ENCODE measurements around the gene PRDM5. TPM values are rescaled to one million over a fixed set of nuclear protein-coding genes. Genes with fewer than 3 reads are reported as not detected.

Gene PRDM5
- total RNA-seq, 5 donors from 2014 or later (not counting 1 experiment from before 2014, with no cell fraction given), result 0.47 to 1.4 (median 0.86) TPM; not detected in 1

DNA sequence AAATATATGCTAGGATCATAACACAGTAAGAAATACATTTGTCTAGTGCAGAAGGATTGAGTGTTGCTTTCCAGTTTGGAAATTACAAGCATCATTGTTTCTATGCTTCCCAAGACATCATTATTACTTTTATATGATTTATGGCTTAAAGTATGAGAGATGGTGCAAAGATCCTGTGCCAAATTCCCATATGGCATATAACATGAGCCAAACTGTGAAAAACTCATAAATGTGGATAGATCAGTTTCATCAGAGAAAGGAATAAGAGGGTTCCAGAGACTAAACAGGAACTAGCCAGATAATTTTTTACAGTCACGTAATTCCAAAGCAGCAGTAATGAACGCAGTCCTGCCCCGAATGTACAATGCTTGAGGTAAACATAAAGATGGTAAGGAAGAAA is 126.3 kb downstream of the PRDM5 start:
- no peak overlapping the region for H3K27ac Mint-ChIP-seq
- POLR2A ChIA-PET, result no interaction called here

DNA sequence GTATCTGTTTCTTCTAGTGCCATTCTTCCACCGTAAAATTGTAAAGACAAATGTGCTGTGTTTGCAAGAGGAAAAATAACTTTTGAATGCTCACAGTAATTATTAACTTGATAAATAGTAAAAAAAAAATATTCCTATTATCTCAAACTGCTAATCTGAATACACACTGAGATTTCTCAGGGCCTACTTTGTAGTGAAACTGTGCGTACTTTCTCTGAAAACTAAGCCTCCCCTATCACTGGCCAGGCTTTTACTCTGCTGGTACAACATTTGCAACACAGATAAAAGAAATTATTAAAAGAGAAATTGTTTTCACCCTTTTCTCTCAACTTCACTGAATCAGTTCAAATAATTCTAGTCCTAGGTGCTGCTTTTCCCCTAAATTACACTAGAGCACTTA is 137.3 kb downstream of the PRDM5 start:
- H3K36me3 Mint-ChIP-seq, result no peaks in the 10 kb centered on the region
- DNase-seq, result no peak
- no peak for ATAC-seq (replicated peaks in 1 of 4)
- Histone ChIP-seq H3K9me3 (no peaks in the 10 kb centered on the region), H3K27me3 (replicated peaks in 1 of 2; ENCODE audit: control insufficient read depth in 2 of 2, extremely low read depth in 1 of 2, insufficient read depth in 2 of 2, low read length in 1 of 2) (no peaks in the 10 kb centered on the region), H3K36me3 (ENCODE audit: control insufficient read depth in 2 of 2, extremely low read depth in 1 of 2, insufficient read depth in 1 of 2, low read length in 1 of 2) (no peaks in the 10 kb centered on the region), H3K27ac (ENCODE audit: low read length) (no peak overlapping the region), H3K4me3 (ENCODE audit: control insufficient read depth in 1 of 2, extremely low read depth in 1 of 2, low read length in 1 of 2) (no peak overlapping the region), H3K4me1 (ENCODE audit: control insufficient read depth in 1 of 2, extremely low read depth in 1 of 2, insufficient read depth in 2 of 2, low read length in 2 of 2) (no peaks in the 10 kb centered on the region)
- H3K27ac Mint-ChIP-seq, result no peak overlapping the region
- H3K9me3 Mint-ChIP-seq, result no peaks in the 10 kb centered on the region
- H3K4me1 Mint-ChIP-seq, result peaks cover 0 to 7% (median 2%) of the 10 kb centered on the region in 3 donors
- no peak overlapping the region for H3K4me3 Mint-ChIP-seq
- ChIA-PET CTCF (no interaction called here), POLR2A (no interaction called here)
- no CpG with 5 or more reads among the region's 2 CpGs for WGBS (ENCODE audit: insufficient coverage)
- peaks cover 3 to 5% of the 10 kb centered on the region in 2 donors for H3K27me3 Mint-ChIP-seq

More for the DNA sequence above, 126.3 kb downstream of the PRDM5 start:
- Histone ChIP-seq H3K4me3 (ENCODE audit: control insufficient read depth in 1 of 2, extremely low read depth in 1 of 2, low read length in 1 of 2) (no peak overlapping the region), H3K9me3 (no peaks in the 10 kb centered on the region), H3K27ac (ENCODE audit: low read length) (no peak overlapping the region), H3K36me3 (ENCODE audit: control insufficient read depth in 2 of 2, extremely low read depth in 1 of 2, insufficient read depth in 1 of 2, low read length in 1 of 2) (no peaks in the 10 kb centered on the region), H3K27me3 (replicated peaks in 1 of 2; ENCODE audit: control insufficient read depth in 2 of 2, extremely low read depth in 1 of 2, insufficient read depth in 2 of 2, low read length in 1 of 2) (no peaks in the 10 kb centered on the region), H3K4me1 (ENCODE audit: control insufficient read depth in 1 of 2, extremely low read depth in 1 of 2, insufficient read depth in 2 of 2, low read length in 2 of 2) (peaks cover 2 to 3% of the 10 kb centered on the region in 2 experiments)
- ATAC-seq (replicated peaks in 1 of 4), result no peak
- DNase-seq, result no peak
- H3K27me3 Mint-ChIP-seq, result no peaks in the 10 kb centered on the region
- WGBS (ENCODE audit: insufficient coverage), result no CpG with 5 or more reads among the region's 3 CpGs
- H3K4me3 Mint-ChIP-seq, result no peak overlapping the region
- H3K4me1 Mint-ChIP-seq, result peaks cover 9 to 16% (median 13%) of the 10 kb centered on the region in 3 donors
- peaks cover 0 to 3% (median 0%) of the 10 kb centered on the region in 3 donors for H3K9me3 Mint-ChIP-seq
- CTCF ChIA-PET, result no interaction called here
- H3K36me3 Mint-ChIP-seq, result no peaks in the 10 kb centered on the region

DNA sequence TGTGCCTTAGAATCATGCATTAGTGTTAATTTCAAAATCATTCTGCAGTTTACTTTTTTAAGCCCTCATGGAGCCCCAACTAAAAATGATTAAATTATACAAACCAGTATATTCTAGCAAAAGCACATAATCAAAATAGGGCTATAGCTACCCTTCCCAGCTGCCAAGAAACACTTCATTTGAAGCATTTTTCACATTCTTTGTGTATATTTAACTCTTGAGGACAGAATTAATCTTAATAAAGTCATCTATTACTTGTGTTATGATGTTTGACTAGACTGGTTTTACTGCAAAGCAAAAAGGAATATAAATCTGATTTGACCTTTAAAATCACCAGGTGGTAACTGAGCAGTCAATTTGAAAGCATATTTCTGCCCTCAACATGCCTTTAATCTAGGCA is 145.1 kb downstream of the PRDM5 start:
- no peaks in the 10 kb centered on the region for H3K36me3 ChIP-seq (ENCODE audit: control insufficient read depth in 2 of 2, extremely low read depth in 1 of 2, insufficient read depth in 1 of 2, low read length in 1 of 2)
- DNase-seq (no peak), ATAC-seq (replicated peaks in 1 of 4) (no peak)
- no peak overlapping the region for H3K27ac Mint-ChIP-seq
- no peaks in the 10 kb centered on the region for H3K4me1 ChIP-seq (ENCODE audit: control insufficient read depth in 1 of 2, extremely low read depth in 1 of 2, insufficient read depth in 2 of 2, low read length in 2 of 2)
- ChIA-PET CTCF (no interaction called here), POLR2A (no interaction called here)
- H3K9me3 ChIP-seq, result no peaks in the 10 kb centered on the region
- H3K36me3 Mint-ChIP-seq, result no peaks in the 10 kb centered on the region
- H3K4me3 Mint-ChIP-seq, result no peak overlapping the region
- no peak overlapping the region for H3K27ac ChIP-seq (ENCODE audit: low read length)
- H3K27me3 Mint-ChIP-seq, result no peaks in the 10 kb centered on the region
- no peaks in the 10 kb centered on the region for H3K4me1 Mint-ChIP-seq
- H3K9me3 Mint-ChIP-seq, result no peaks in the 10 kb centered on the region
- H3K27me3 ChIP-seq (replicated peaks in 1 of 2; ENCODE audit: control insufficient read depth in 2 of 2, extremely low read depth in 1 of 2, insufficient read depth in 2 of 2, low read length in 1 of 2), result no peaks in the 10 kb centered on the region
- no peak overlapping the region for H3K4me3 ChIP-seq (ENCODE audit: control insufficient read depth in 1 of 2, extremely low read depth in 1 of 2, low read length in 1 of 2)

DNA sequence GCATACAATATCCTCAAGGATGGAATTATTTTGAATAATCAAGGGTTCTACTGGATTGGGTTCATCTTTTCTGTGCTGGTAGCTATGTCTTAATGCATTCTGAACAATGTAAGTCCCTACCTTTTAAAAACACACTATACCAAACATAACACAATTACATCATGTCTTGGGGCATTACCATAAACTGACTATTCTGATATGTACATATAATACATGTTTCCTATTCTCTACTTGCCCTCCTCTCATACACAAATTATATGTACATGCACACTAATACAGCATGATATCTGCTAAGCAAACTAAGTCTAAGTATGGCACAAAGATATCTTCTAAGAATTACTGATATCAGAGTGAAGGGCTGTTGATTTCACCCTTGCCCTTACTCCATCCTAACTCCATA is 147.1 kb downstream of the PRDM5 start:
- Histone ChIP-seq H3K27ac (ENCODE audit: low read length) (no peak overlapping the region), H3K9me3 (no peaks in the 10 kb centered on the region), H3K27me3 (replicated peaks in 1 of 2; ENCODE audit: control insufficient read depth in 2 of 2, extremely low read depth in 1 of 2, insufficient read depth in 2 of 2, low read length in 1 of 2) (no peaks in the 10 kb centered on the region), H3K4me3 (ENCODE audit: control insufficient read depth in 1 of 2, extremely low read depth in 1 of 2, low read length in 1 of 2) (no peak overlapping the region), H3K4me1 (ENCODE audit: control insufficient read depth in 1 of 2, extremely low read depth in 1 of 2, insufficient read depth in 2 of 2, low read length in 2 of 2) (no peaks in the 10 kb centered on the region), H3K36me3 (ENCODE audit: control insufficient read depth in 2 of 2, extremely low read depth in 1 of 2, insufficient read depth in 1 of 2, low read length in 1 of 2) (no peaks in the 10 kb centered on the region)
- H3K4me1 Mint-ChIP-seq, result no peaks in the 10 kb centered on the region
- H3K36me3 Mint-ChIP-seq, result no peaks in the 10 kb centered on the region
- H3K27ac Mint-ChIP-seq, result no peak overlapping the region
- ChIA-PET POLR2A (no interaction called here), CTCF (no interaction called here)
- H3K27me3 Mint-ChIP-seq, result no peaks in the 10 kb centered on the region
- H3K4me3 Mint-ChIP-seq, result no peak overlapping the region
- DNase-seq (no peak), ATAC-seq (replicated peaks in 1 of 4) (no peak)
- no peaks in the 10 kb centered on the region for H3K9me3 Mint-ChIP-seq

DNA sequence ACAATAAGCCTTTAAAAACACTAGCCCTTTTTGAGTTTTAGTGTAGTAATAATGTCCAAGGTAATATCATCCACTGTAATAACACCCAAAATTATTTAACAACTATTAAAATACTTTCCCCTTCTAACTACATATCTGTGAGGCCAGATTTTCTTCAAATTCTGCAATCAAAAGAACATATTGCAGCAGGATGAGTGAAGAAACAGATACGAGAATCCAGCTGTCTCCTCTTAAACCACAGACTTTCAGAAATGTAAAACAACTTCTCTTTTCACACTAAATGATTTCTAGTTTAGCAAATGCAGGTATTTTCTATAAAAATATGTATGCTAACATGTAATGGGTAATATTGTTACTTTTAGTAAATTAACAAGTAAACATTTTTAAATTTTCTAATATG is 148.9 kb downstream of the PRDM5 start:
- H3K27me3 ChIP-seq (replicated peaks in 1 of 2; ENCODE audit: control insufficient read depth in 2 of 2, extremely low read depth in 1 of 2, insufficient read depth in 2 of 2, low read length in 1 of 2), result no peaks in the 10 kb centered on the region
- H3K4me3 Mint-ChIP-seq, result no peak overlapping the region

DNA sequence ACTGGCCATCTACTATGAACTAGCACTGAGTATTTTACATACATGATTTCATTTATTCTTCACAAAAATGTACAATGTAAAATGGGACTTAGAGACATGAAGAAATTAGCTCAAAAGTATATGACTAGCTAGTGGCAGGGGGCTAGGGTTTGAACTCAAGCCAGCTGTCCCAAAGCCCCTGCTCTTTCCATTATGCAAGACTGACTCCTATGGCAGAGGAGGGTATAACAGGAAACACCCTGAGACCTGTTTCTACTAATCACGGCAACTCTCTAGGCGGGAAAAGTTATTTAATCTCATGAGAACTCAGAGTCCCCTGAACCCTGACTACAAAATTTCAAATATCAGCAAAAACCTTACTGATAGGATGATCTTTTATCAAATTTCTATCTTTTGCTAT is 150.6 kb downstream of the PRDM5 start:
- H3K9me3 Mint-ChIP-seq, result peaks cover 0 to 3% (median 0%) of the 10 kb centered on the region in 3 donors
- Histone ChIP-seq H3K27ac (ENCODE audit: low read length) (no peak overlapping the region), H3K36me3 (ENCODE audit: control insufficient read depth in 2 of 2, extremely low read depth in 1 of 2, insufficient read depth in 1 of 2, low read length in 1 of 2) (no peaks in the 10 kb centered on the region), H3K4me3 (ENCODE audit: control insufficient read depth in 1 of 2, extremely low read depth in 1 of 2, low read length in 1 of 2) (no peak overlapping the region), H3K27me3 (replicated peaks in 1 of 2; ENCODE audit: control insufficient read depth in 2 of 2, extremely low read depth in 1 of 2, insufficient read depth in 2 of 2, low read length in 1 of 2) (no peaks in the 10 kb centered on the region), H3K4me1 (ENCODE audit: control insufficient read depth in 1 of 2, extremely low read depth in 1 of 2, insufficient read depth in 2 of 2, low read length in 2 of 2) (no peaks in the 10 kb centered on the region), H3K9me3 (no peaks in the 10 kb centered on the region)
- no peak overlapping the region for H3K4me3 Mint-ChIP-seq
- H3K4me1 Mint-ChIP-seq, result no peaks in the 10 kb centered on the region
- DNase-seq, result no peak
- H3K27me3 Mint-ChIP-seq, result no peaks in the 10 kb centered on the region
- CTCF ChIA-PET, result no interaction called here
- POLR2A ChIA-PET, result no interaction called here
- ATAC-seq (replicated peaks in 1 of 4), result no peak
- H3K27ac Mint-ChIP-seq, result no peak overlapping the region
- WGBS (ENCODE audit: insufficient coverage), result no CpG with 5 or more reads among the region's 2 CpGs
- no peaks in the 10 kb centered on the region for H3K36me3 Mint-ChIP-seq

More for the DNA sequence above, 148.9 kb downstream of the PRDM5 start:
- WGBS (ENCODE audit: insufficient coverage), result no CpG with 5 or more reads among the region's 1 CpG
- ATAC-seq (replicated peaks in 1 of 4) (no peak), DNase-seq (no peak)
- Histone ChIP-seq H3K4me3 (ENCODE audit: control insufficient read depth in 1 of 2, extremely low read depth in 1 of 2, low read length in 1 of 2) (no peak overlapping the region), H3K36me3 (ENCODE audit: control insufficient read depth in 2 of 2, extremely low read depth in 1 of 2, insufficient read depth in 1 of 2, low read length in 1 of 2) (no peaks in the 10 kb centered on the region), H3K9me3 (no peaks in the 10 kb centered on the region), H3K4me1 (ENCODE audit: control insufficient read depth in 1 of 2, extremely low read depth in 1 of 2, insufficient read depth in 2 of 2, low read length in 2 of 2) (no peaks in the 10 kb centered on the region), H3K27ac (ENCODE audit: low read length) (no peak overlapping the region)
- H3K27ac Mint-ChIP-seq, result no peak overlapping the region
- ChIA-PET CTCF (no interaction called here), POLR2A (no interaction called here)
- H3K36me3 Mint-ChIP-seq, result no peaks in the 10 kb centered on the region
- no peaks in the 10 kb centered on the region for H3K4me1 Mint-ChIP-seq
- H3K9me3 Mint-ChIP-seq, result no peaks in the 10 kb centered on the region
- H3K27me3 Mint-ChIP-seq, result no peaks in the 10 kb centered on the region

DNA sequence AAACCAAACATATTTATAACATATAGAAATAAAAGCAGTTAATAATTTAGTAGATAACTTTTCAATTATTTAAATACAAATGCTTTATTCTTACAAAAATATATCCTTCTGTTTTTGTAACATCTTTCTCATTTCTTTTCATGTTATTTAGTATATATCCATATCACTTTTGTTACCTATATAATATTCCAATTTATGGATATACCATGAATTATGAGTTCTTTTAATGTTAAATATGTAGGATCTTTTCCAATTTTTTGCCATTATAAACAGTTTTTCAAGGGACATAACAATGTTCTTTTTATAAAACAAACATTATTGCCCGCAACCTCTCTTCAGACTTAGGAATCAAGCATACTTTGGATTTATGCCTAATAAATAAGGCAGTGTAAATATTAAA is 151.6 kb downstream of the PRDM5 start:
- Histone ChIP-seq H3K27ac (ENCODE audit: low read length) (no peak overlapping the region), H3K36me3 (ENCODE audit: control insufficient read depth in 2 of 2, extremely low read depth in 1 of 2, insufficient read depth in 1 of 2, low read length in 1 of 2) (no peaks in the 10 kb centered on the region), H3K4me1 (ENCODE audit: control insufficient read depth in 1 of 2, extremely low read depth in 1 of 2, insufficient read depth in 2 of 2, low read length in 2 of 2) (no peaks in the 10 kb centered on the region), H3K4me3 (ENCODE audit: control insufficient read depth in 1 of 2, extremely low read depth in 1 of 2, low read length in 1 of 2) (no peak overlapping the region), H3K9me3 (no peaks in the 10 kb centered on the region), H3K27me3 (replicated peaks in 1 of 2; ENCODE audit: control insufficient read depth in 2 of 2, extremely low read depth in 1 of 2, insufficient read depth in 2 of 2, low read length in 1 of 2) (no peaks in the 10 kb centered on the region)
- ATAC-seq (replicated peaks in 1 of 4) (no peak), DNase-seq (no peak)
- no peak overlapping the region for H3K27ac Mint-ChIP-seq
- no peak overlapping the region for H3K4me3 Mint-ChIP-seq
- ChIA-PET POLR2A (no interaction called here), CTCF (no interaction called here)
- H3K9me3 Mint-ChIP-seq, result peaks cover 0 to 3% (median 0%) of the 10 kb centered on the region in 3 donors
- H3K4me1 Mint-ChIP-seq, result no peaks in the 10 kb centered on the region
- no peaks in the 10 kb centered on the region for H3K36me3 Mint-ChIP-seq
- no CpG with 5 or more reads among the region's 1 CpG for WGBS (ENCODE audit: insufficient coverage)
- no peaks in the 10 kb centered on the region for H3K27me3 Mint-ChIP-seq

Measured in T-cell (primary cell).